Spleen (tissue), 13 donors: ENCODE results near the gene NOPCHAP1. TPM values are rescaled to one million over a fixed set of nuclear protein-coding genes. Genes with fewer than 3 reads are reported as not detected.

ENCODE experiments used
- DNase-seq: peaks from one replicate; pipeline ENCODE4 v3.0.0-alpha.2; 2020
- H3K27ac ChIP-seq, 8 donors: fragments of 200-600 bp; sonication (generic) in 7 of 8; 1 replicate in 4 of 8; 2 replicates in 4 of 8; pipeline versions ENCODE4 v1.5.0 to v1.8.0; 2016 to 2021; ENCODE audit warnings: inconsistent platforms in 4 of 8, mild to moderate bottlenecking in 4 of 8, moderate library complexity in 1 of 8
- H3K27me3 ChIP-seq, 7 donors: fragments of 200-600 bp; sonication (generic) in 6 of 7; replicated peaks in 1 of 7; 1 replicate in 4 of 7; 2 replicates in 3 of 7; pipeline versions ENCODE4 v1.5.0 to v1.8.0; 2016 to 2021; ENCODE audit warnings: inconsistent platforms in 3 of 7, mild to moderate bottlenecking in 1 of 7
- H3K36me3 ChIP-seq, 6 donors: fragments of 200-600 bp; sonication (generic) in 5 of 6; 1 replicate in 4 of 6; 2 replicates in 2 of 6; pipeline versions ENCODE4 v1.5.0 to v1.8.0; 2016 to 2021; ENCODE audit warnings: inconsistent platforms in 2 of 6
- H3K4me1 ChIP-seq, 6 donors: fragments of 200-600 bp; sonication (generic) in 5 of 6; 1 replicate in 3 of 6; 2 replicates in 3 of 6; pipeline versions ENCODE4 v1.5.0 to v1.8.0; 2016 to 2021; ENCODE audit warnings: inconsistent platforms in 3 of 6
- H3K4me3 ChIP-seq, 8 donors: fragments of 200-600 bp; sonication (generic) in 7 of 8; 1 replicate in 4 of 8; 2 replicates in 4 of 8; pipeline versions ENCODE4 v1.5.0 to v1.8.0; 2016 to 2021; ENCODE audit warnings: inconsistent platforms in 4 of 8, mild to moderate bottlenecking in 4 of 8, moderate library complexity in 2 of 8
- H3K9me3 ChIP-seq, 8 donors: fragments of 200-600 bp; sonication (generic) in 7 of 8; 1 replicate in 4 of 8; 2 replicates in 4 of 8; pipeline versions ENCODE4 v1.5.0 to v1.8.0; 2016 to 2021; ENCODE audit warnings: inconsistent platforms in 4 of 8
- POLR2A ChIP-seq, 3 donors: fragments of 450-650 bp; IDR thresholded peaks; one replicate each; pipeline ENCODE4 v1.5.1; 2017; ENCODE audit warnings: antibody characterized with exemption in 3 of 3, mild to moderate bottlenecking in 1 of 3
- POLR2AphosphoS5 ChIP-seq, 3 donors: sonication (generic); formaldehyde crosslinking; IDR thresholded peaks; one replicate each; pipeline ENCODE4 v1.5.1; 2017; ENCODE audit warnings: antibody characterized with exemption in 3 of 3
- WGBS, 5 donors: extraction: QIAGEN DNeasy Blood & Tissue Kit in 3 of 5; methylation state at CpG; one replicate each; pipeline versions ENCODE4 v1.1.5 to v1.1.7; 2013 to 2018; 5-methylcytosine and 5-hydroxymethylcytosine counted together
- intact Hi-C: fragments of 100-400 bp; cut with DNase I; formaldehyde crosslinking; loops from one replicate; pipeline ENCODE4 v1.15.0; 2023; ENCODE audit warnings: low total_unique reads
- long read RNA-seq, 2 donors: transcript quantifications; one replicate each; lab custom pipeline, GENCODE V29; 2026
- polyA plus RNA-seq, 3 donors: library from polyadenylated mRNA; stranded (reverse); fragments of 200-250 nt; gene quantifications; one replicate each; pipeline ENCODE4 v1.2.1, GENCODE V29; 2013
- total RNA-seq, 7 donors: library from RNA; depleted of rRNA in 3 of 7; stranded (reverse); fragments of >200 nt in 3 of 7; fragmentation: NEBNext Ultra II Directional in 4 of 7; extraction: Animal tissue kit (Norgen Biotek cat#: 25700) in 4 of 7; gene quantifications; one replicate each; pipeline versions ENCODE4 v1.1.0 to v1.2.1, GENCODE V29; 2016 to 2021
- TF ChIP-seq, protein P1 (sequence below), 11 experiments: fragments of 200-600 bp in 7 of 11; fragments of 450-650 bp in 4 of 11; sonication (generic) in 4 of 11; IDR thresholded peaks in 8 of 11; conservative IDR thresholded peaks in 3 of 11; 1 replicate in 7 of 11; 2 replicates in 4 of 11; pipeline versions ENCODE4 v1.4.0 to v1.8.0; 2016 to 2021; ENCODE audit warnings: antibody characterized with exemption in 11 of 11, inconsistent platforms in 4 of 11, mild to moderate bottlenecking in 1 of 11
- donor health status: healthy with polysubstance abuse.
- donor health status: DM: no; HTN: no; CAD: no; lungs with moderate emphysema.
- donor health status: DM: no; HTN: no; CAD: no.
- donor health status: Bipolar disorder and iron deficiency.
- donor health status: healthy.
- donor health status: DM: no; HTN: no; CAD: no.
- donor health status: DM: yes; HTN: yes; CAD: no.

The NOPCHAP1 gene, protein sequence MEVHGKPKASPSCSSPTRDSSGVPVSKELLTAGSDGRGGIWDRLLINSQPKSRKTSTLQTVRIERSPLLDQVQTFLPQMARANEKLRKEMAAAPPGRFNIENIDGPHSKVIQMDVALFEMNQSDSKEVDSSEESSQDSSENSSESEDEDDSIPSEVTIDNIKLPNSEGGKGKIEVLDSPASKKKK
- total RNA-seq: 10 to 100 TPM in 3 of 7 donors, 1 to 10 TPM in 4; 2.5 to 15.1 (median 8.6) TPM
- 10 to 100 TPM in 2 of 3 donors, 1 to 10 TPM in 1; 9.5 to 13.1 (median 12.2) TPM for polyA plus RNA-seq
- long read RNA-seq, donor 1, full-length matches to known transcripts: 10 of 10 reads
- long read RNA-seq, donor 1, partial matches to known transcripts: 0 of 10 reads
- long read RNA-seq, donor 1, other reads (novel, unspliced or antisense): 0 of 10 reads
- long read RNA-seq, donor 2, full-length matches to known transcripts: 9 of 9 reads
- long read RNA-seq, donor 2, partial matches to known transcripts: 0 of 9 reads
- long read RNA-seq, donor 2, other reads (novel, unspliced or antisense): 0 of 9 reads

DNA sequence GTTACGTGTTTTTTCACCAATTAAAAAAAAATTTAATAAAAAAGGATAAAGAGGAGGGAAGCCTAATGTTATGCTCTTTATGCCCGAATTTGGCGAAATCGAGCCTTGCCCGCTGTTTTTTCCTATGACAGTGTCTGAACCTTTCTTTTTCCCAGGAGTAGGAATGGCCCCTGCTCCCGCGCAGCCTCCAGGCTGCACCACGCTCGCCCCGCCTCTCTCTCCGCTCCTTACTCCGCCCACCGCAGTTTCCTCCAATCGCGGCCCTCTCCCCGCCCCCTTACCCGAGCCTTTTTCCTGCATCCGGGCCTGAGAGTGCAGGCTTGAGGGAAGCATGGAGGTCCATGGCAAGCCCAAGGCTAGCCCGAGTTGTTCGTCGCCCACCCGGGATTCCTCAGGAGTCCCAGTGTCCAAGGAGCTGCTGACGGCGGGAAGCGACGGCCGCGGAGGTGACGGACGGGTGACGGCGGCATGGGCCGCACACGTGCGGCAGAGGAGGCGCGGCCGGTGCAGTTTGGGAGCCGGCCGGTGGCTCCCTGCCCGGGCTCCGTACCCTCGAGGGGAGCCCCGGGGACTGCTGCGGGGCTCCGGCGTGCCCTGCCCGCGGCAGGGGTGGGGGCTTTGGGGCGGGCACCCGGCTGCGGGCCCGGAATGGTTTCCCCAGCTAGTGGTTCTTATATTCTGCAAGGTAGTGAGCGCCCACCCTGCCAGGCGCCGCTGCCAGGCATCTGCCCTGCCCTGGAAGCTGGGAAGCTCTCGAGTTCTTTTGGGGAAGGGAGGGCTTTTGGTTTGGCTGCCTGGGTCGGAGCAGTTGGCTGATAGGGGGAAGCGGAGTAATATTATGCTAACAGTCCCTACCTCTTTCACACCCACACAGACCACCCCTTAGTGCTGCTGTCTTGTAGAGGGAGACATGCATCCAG is at the start of gene NOPCHAP1:
Gene NOPCHAP1, plus strand, starts transcription at position 295 of the 920 bp plus-strand sequence. Its CDS starts 37 bp downstream, at position 332.
- WGBS, 5 donors: 0 to 1% (median 1%) methylated on average over 35 to 59 of the region's 59 CpGs
- Histone ChIP-seq H3K9me3 (no peaks in the 10 kb centered on the region), H3K27ac (peak within 1 kb of the TSS; percentile 59 to 83 (median 78))

DNA sequence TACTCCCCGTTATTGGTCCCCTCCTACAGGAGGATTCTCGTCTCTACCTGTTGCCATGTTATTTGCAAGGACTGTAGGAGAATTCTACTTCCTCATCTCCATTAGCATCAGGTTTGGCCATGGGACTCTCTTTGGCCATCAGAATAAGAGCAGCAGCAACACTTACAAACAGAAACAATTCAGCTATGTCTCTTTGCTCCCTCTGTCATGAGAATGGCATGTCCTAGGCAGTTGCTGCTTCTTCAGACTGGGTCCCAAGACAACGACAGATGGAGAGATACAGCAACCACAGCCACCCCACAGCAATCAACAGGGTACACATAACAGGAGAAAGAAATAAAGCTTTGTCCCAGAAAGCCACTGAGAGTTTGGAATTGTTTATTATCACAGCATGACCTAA is 47.7 kb upstream of the NOPCHAP1 start:
- no peaks in the 10 kb centered on the region for H3K4me1 ChIP-seq
- no peak for DNase-seq
- H3K4me3 ChIP-seq: no peak overlapping the region
- H3K36me3 ChIP-seq: no peaks in the 10 kb centered on the region
- TF ChIP-seq, protein P1, sequence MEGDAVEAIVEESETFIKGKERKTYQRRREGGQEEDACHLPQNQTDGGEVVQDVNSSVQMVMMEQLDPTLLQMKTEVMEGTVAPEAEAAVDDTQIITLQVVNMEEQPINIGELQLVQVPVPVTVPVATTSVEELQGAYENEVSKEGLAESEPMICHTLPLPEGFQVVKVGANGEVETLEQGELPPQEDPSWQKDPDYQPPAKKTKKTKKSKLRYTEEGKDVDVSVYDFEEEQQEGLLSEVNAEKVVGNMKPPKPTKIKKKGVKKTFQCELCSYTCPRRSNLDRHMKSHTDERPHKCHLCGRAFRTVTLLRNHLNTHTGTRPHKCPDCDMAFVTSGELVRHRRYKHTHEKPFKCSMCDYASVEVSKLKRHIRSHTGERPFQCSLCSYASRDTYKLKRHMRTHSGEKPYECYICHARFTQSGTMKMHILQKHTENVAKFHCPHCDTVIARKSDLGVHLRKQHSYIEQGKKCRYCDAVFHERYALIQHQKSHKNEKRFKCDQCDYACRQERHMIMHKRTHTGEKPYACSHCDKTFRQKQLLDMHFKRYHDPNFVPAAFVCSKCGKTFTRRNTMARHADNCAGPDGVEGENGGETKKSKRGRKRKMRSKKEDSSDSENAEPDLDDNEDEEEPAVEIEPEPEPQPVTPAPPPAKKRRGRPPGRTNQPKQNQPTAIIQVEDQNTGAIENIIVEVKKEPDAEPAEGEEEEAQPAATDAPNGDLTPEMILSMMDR (IDR thresholded peaks at IDR 0.05 in 8 of 11, conservative IDR thresholded peaks at IDR 0.05 in 3 of 11): no peak
- TF ChIP-seq POLR2A (IDR thresholded peaks at IDR 0.05): no peak
- TF ChIP-seq POLR2AphosphoS5 (IDR thresholded peaks at IDR 0.05): no peak
- H3K9me3 ChIP-seq: peaks cover 0 to 5% (median 2%) of the 10 kb centered on the region in 8 donors
- 54 to 68% (median 62%) methylated on average over 3 of the region's 3 CpGs for WGBS, 5 donors
- H3K27me3 ChIP-seq: no peaks in the 10 kb centered on the region
- intact Hi-C loops: no loop called here
- H3K27ac ChIP-seq: no peak overlapping the region

More for the DNA sequence above, at the start of gene NOPCHAP1:
- peaks cover 17 to 35% (median 23%) of the 10 kb centered on the region in 6 donors for H3K4me1 ChIP-seq
- no peak for TF ChIP-seq POLR2A (IDR thresholded peaks at IDR 0.05)
- TF ChIP-seq POLR2AphosphoS5 (IDR thresholded peaks at IDR 0.05): peak; percentile 85 to 89 (median 86)
- peaks cover 0 to 32% (median 7%) of the 10 kb centered on the region in 6 donors for H3K36me3 ChIP-seq
- peak within 1 kb of the TSS; percentile 82 to 99 (median 95) for H3K4me3 ChIP-seq
- peak; percentile 96 for DNase-seq
- intact Hi-C loops: no loop called here
- H3K27me3 ChIP-seq: no peaks in the 10 kb centered on the region

DNA sequence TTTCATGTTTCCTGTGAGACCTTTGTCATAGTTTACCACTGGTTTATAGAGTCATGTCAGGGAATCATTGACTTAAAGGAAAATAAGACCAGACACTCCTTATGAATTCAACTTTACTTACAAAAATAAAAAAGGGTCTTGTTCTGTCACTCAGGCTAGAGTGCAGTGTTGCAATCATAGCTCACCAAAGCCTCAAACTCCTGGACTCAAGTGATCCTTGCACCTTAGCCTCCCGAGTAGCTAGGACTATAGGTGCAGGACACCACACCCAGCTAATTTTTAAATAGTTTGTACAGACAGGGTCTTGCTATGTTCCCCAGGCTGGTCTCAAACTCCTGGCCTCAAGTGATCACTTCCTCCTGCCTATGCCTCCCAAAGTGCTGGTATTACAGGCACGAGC is 47.0 kb upstream of the NOPCHAP1 start:
- 83 to 94% (median 90%) methylated on average over 2 of the region's 2 CpGs for WGBS, 5 donors
- intact Hi-C loops: no loop called here
- peaks cover 0 to 13% (median 9%) of the 10 kb centered on the region in 8 donors for H3K9me3 ChIP-seq
- H3K4me1 ChIP-seq: no peaks in the 10 kb centered on the region
- H3K27ac ChIP-seq: no peak overlapping the region
- no peaks in the 10 kb centered on the region for H3K27me3 ChIP-seq
- no peaks in the 10 kb centered on the region for H3K36me3 ChIP-seq
- TF ChIP-seq POLR2AphosphoS5 (IDR thresholded peaks at IDR 0.05) (no peak), POLR2A (IDR thresholded peaks at IDR 0.05) (no peak)
- TF ChIP-seq, protein P1 (IDR thresholded peaks at IDR 0.05 in 8 of 11, conservative IDR thresholded peaks at IDR 0.05 in 3 of 11): no peak
- H3K4me3 ChIP-seq: no peak overlapping the region
- DNase-seq: no peak

DNA sequence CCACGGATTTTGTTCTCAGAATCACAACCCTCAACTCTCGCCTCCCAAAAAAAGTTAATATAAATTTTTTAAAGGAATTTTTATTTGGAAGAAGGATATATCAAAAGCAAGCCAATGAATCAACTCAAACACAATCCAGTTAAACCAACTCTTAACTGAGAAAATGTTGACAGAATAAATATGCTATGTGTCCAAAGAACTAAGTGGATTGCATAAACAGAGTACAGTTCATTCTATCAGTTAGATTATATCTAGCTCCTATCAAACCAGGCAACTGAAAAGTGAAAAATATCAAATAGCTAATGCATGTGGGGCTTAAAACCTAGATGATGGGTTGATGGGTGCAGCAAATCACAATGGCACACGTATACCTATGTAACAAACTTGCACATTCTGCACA is 44.7 kb upstream of the NOPCHAP1 start:
- Histone ChIP-seq H3K36me3 (no peaks in the 10 kb centered on the region), H3K27ac (no peak overlapping the region), H3K4me1 (no peaks in the 10 kb centered on the region), H3K27me3 (no peaks in the 10 kb centered on the region), H3K9me3 (peaks cover 0 to 14% (median 10%) of the 10 kb centered on the region in 8 donors), H3K4me3 (no peak overlapping the region)
- WGBS, 5 donors: 91 to 99% (median 93%) methylated on average over 3 of the region's 3 CpGs
- no peak for DNase-seq
- TF ChIP-seq POLR2A (IDR thresholded peaks at IDR 0.05): no peak
- TF ChIP-seq, protein P1 (IDR thresholded peaks at IDR 0.05 in 8 of 11, conservative IDR thresholded peaks at IDR 0.05 in 3 of 11): no peak
- no peak for TF ChIP-seq POLR2AphosphoS5 (IDR thresholded peaks at IDR 0.05)
- intact Hi-C loops: no loop called here
